GM23338 (cell line): ENCODE results near the gene CCDC184. TPM values are rescaled to one million over a fixed set of nuclear protein-coding genes. Genes with fewer than 3 reads are reported as not detected.
A peak's percentile ranks its signal among the peaks of the same experiment; 100 is the strongest.

Experiments
- ATAC-seq: fragments of 200-7000 bp; cut with Tn5 transposase; 3 replicates; pipeline ENCODE4 v1.9.1; 2020
- DNase-seq: peaks from one replicate; pipeline ENCODE4 v3.0.0-alpha.2; 2015; ENCODE audit warnings: low spot score
- H2AFZ ChIP-seq: fragments of 200-600 bp; sonication (generic); 2 replicates; pipeline ENCODE4 v1.8.0; 2016; ENCODE audit warnings: antibody characterized with exemption, mild to moderate bottlenecking, moderate library complexity
- H3F3A ChIP-seq: fragments of 200-600 bp; sonication (generic); replicated peaks from 2 replicates; pipeline ENCODE4 v1.8.0; 2017; ENCODE audit warnings: antibody characterized with exemption, mixed run types, low read depth
- H3K27ac ChIP-seq: fragments of 200-600 bp; sonication (generic); 2 replicates; pipeline ENCODE4 v1.6.1; 2016; ENCODE audit warnings: low read depth
- H3K27me3 ChIP-seq: fragments of 200-600 bp; sonication (generic); 2 replicates; pipeline ENCODE4 v1.8.0; 2016; ENCODE audit warnings: mild to moderate bottlenecking, mixed run types, moderate library complexity; ENCODE audit not compliant: insufficient read depth
- H3K36me3 ChIP-seq: fragments of 200-600 bp; sonication (generic); 2 replicates; pipeline ENCODE4 v1.8.0; 2016; ENCODE audit warnings: mild to moderate bottlenecking; ENCODE audit not compliant: insufficient read depth
- H3K4me1 ChIP-seq: fragments of 200-600 bp; sonication (generic); 2 replicates; pipeline ENCODE4 v1.8.0; 2016; ENCODE audit warnings: mild to moderate bottlenecking, moderate library complexity; ENCODE audit not compliant: insufficient read depth
- H3K4me2 ChIP-seq: fragments of 200-600 bp; sonication (generic); 2 replicates; pipeline ENCODE4 v1.7.1; 2017; ENCODE audit warnings: mixed run types
- H3K4me3 ChIP-seq: fragments of 200-600 bp; sonication (generic); 2 replicates; pipeline ENCODE4 v1.6.1; 2016; ENCODE audit warnings: mixed run types
- H3K79me2 ChIP-seq: fragments of 200-600 bp; sonication (generic); replicated peaks from 2 replicates; pipeline ENCODE4 v1.8.0; 2017; ENCODE audit warnings: mild to moderate bottlenecking; ENCODE audit not compliant: insufficient read depth
- H3K9me2 ChIP-seq: fragments of 200-600 bp; sonication (generic); 2 replicates; pipeline ENCODE4 v1.8.0; 2017; ENCODE audit not compliant: insufficient read depth
- H4K20me1 ChIP-seq: fragments of 200-600 bp; sonication (generic); replicated peaks from 2 replicates; pipeline ENCODE4 v1.8.0; 2017; ENCODE audit warnings: mild to moderate bottlenecking; ENCODE audit not compliant: insufficient read depth
- H3K27ac Mint-ChIP-seq: 2 replicates; pipeline ENCODE4 v1.8.0; 2020; ENCODE audit warnings: inconsistent platforms, mild to moderate bottlenecking, moderate library complexity, mixed read lengths
- H3K27me3 Mint-ChIP-seq: 3 replicates; pipeline ENCODE4 v1.8.0; 2022; ENCODE audit warnings: low read depth, mild to moderate bottlenecking, moderate library complexity, mixed read lengths, inconsistent platforms; ENCODE audit not compliant: insufficient read depth, poor library complexity
- H3K36me3 Mint-ChIP-seq: 3 replicates; pipeline ENCODE4 v1.8.0; 2021; ENCODE audit warnings: low read depth, mild to moderate bottlenecking, inconsistent platforms, moderate library complexity, mixed read lengths
- H3K4me1 Mint-ChIP-seq: 3 replicates; pipeline ENCODE4 v1.8.0; 2020; ENCODE audit warnings: mild to moderate bottlenecking, inconsistent platforms, mixed read lengths
- H3K4me3 Mint-ChIP-seq: 3 replicates; pipeline ENCODE4 v1.8.0; 2021; ENCODE audit warnings: moderate library complexity, mild to moderate bottlenecking, inconsistent platforms, mixed read lengths
- H3K9me3 Mint-ChIP-seq: 3 replicates; pipeline ENCODE4 v1.8.0; 2020; ENCODE audit warnings: moderate library complexity, mild to moderate bottlenecking, inconsistent platforms, mixed read lengths
- CREB1 ChIP-seq: fragments of 250-450 bp; sonication (Bioruptor Pico); IDR thresholded peaks from 2 replicates; pipeline ENCODE4 v1.5.0; 2020; ENCODE audit warnings: low read depth, mild to moderate bottlenecking, moderate library complexity
- EZH2 ChIP-seq: fragments of 200-600 bp; sonication (generic); IDR thresholded peaks from one replicate; pipeline ENCODE4 v1.8.0; 2017; ENCODE audit warnings: antibody characterized with exemption, mild to moderate bottlenecking, low read depth; ENCODE audit not compliant: unreplicated experiment
- EZH2phosphoT487 ChIP-seq: fragments of 200-600 bp; sonication (generic); IDR thresholded peaks from one replicate; pipeline ENCODE4 v1.8.1; 2018; ENCODE audit warnings: antibody characterized with exemption; ENCODE audit not compliant: unreplicated experiment
- JUNB ChIP-seq: IDR thresholded peaks from one replicate; pipeline ENCODE4 v1.6.1; 2016; ENCODE audit warnings: antibody characterized with exemption; ENCODE audit not compliant: unreplicated experiment
- NANOG ChIP-seq: IDR thresholded peaks from 2 replicates; pipeline ENCODE4 v1.6.1; 2016; ENCODE audit warnings: antibody characterized with exemption, borderline replicate concordance
- POLR2AphosphoS5 ChIP-seq: IDR thresholded peaks from 2 replicates; pipeline ENCODE4 v1.6.1; 2016; ENCODE audit warnings: antibody characterized with exemption, low read depth
- ZNF114 ChIP-seq: fragments of 250-450 bp; sonication (Bioruptor Pico); IDR thresholded peaks from 2 replicates; pipeline ENCODE4 v1.5.0; 2020; ENCODE audit warnings: mild to moderate bottlenecking, moderate library complexity
- ZNF331 ChIP-seq: fragments of 250-450 bp; sonication (Bioruptor Pico); IDR thresholded peaks from 2 replicates; pipeline ENCODE4 v1.5.0; 2020; ENCODE audit warnings: low read depth, mild to moderate bottlenecking, moderate library complexity
- polyA plus RNA-seq: library from polyadenylated mRNA; unstranded; fragments of >200 nt; fragmentation: Nextera tagmentation; extraction: Ambion mirVana; gene quantifications from 2 replicates; pipeline ENCODE4 v1.2.1, GENCODE V29; 2016
- total RNA-seq: library from RNA; depleted of rRNA; stranded (reverse); fragments of >200 nt; shearing (Covaris generic); gene quantifications from 2 replicates; pipeline ENCODE4 v1.2.3, GENCODE V29; 2014
- TF ChIP-seq, protein P1 (sequence below), 2 experiments: fragments of 200-600 bp in 1 of 2; sonication (generic) in 1 of 2; conservative IDR thresholded peaks; 2 replicates each; pipeline versions ENCODE4 v1.5.1 to v1.6.1; 2016 to 2017; ENCODE audit warnings: antibody characterized with exemption in 2 of 2, low read depth in 2 of 2, mild to moderate bottlenecking in 2 of 2, moderate library complexity in 1 of 2
- TF ChIP-seq, protein P2 (sequence below): IDR thresholded peaks from 2 replicates; pipeline ENCODE4 v1.6.1; 2016; ENCODE audit warnings: antibody characterized with exemption
- TF ChIP-seq, protein P3 (sequence below): fragments of 250-450 bp; sonication (Bioruptor Pico); IDR thresholded peaks from 2 replicates; pipeline ENCODE4 v1.5.0; 2020; ENCODE audit warnings: mild to moderate bottlenecking, moderate library complexity

CCDC184 gene
- total and polyA plus RNA-seq, 2 experiments from 2014 or later, result 1.8 to 2.8 TPM

DNA sequence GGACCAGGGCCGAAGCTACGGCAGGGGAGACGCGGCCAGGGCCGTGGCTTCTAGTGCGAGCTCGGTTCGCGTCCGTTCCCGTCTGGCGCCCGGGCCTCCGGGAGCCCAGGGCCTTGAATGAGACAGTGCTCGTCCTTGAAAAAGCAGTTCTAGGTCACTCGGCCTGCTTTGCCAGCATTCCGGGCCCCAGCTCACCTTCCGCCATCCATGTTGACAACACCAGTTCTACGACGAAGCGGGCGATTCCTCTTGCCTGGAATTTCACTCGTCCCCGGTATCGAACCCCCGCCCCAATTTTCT, 15.2 kb downstream of the CCDC184 start (continued):
- no peak for TF ChIP-seq POLR2AphosphoS5

DNA sequence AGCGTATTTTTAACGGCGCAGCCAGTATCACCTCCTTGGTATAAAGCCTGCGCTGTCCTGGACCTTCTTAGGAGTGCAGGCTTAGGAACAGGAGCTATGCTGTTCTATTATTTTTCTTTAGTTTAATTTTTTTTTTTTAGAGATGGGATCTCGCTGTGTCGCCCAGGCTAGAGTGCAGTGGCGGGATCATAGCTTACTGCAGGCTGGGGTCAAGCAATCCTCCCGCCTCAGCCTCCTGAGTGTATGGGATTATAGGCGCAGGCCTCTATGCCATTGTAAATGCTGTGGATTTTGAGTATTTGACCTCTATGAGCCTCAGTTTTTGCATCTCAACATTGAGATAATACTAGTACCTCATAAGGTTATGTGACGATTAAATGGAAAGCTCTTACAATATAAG, 15.5 kb downstream of the CCDC184 start:
- Histone ChIP-seq H3K27me3 (peaks cover 69% of the 10 kb centered on the region), H3F3A (no peaks in the 10 kb centered on the region), H3K4me2 (peak overlapping the region; percentile 80), H3K9me2 (no peaks in the 10 kb centered on the region), H4K20me1 (no peaks in the 10 kb centered on the region), H2AFZ (peak overlapping the region; percentile 53), H3K4me3 (peak overlapping the region; percentile 63), H3K79me2 (no peaks in the 10 kb centered on the region), H3K4me1 (peaks cover 8% of the 10 kb centered on the region), H3K27ac (0 out of 2 replicates have a peak overlapping the region, but pooled peaks have one; percentile 78), H3K36me3 (no peaks in the 10 kb centered on the region)
- no peak for DNase-seq
- TF ChIP-seq EZH2phosphoT487 (no peak), ZNF331 (CRISPR knock-in tag) (no peak), NANOG (no peak), EZH2 (peak; percentile 7)
- no peak for ATAC-seq
- peaks cover 18% of the 10 kb centered on the region for H3K36me3 Mint-ChIP-seq
- H3K27ac Mint-ChIP-seq, result no peak overlapping the region
- peak overlapping the region; percentile 79 for H3K4me3 Mint-ChIP-seq
- H3K9me3 Mint-ChIP-seq, result peaks cover 21% of the 10 kb centered on the region
- H3K4me1 Mint-ChIP-seq, result peaks cover 10% of the 10 kb centered on the region; the same call in 2 of the 3 replicates
- peaks cover 49% of the 10 kb centered on the region for H3K27me3 Mint-ChIP-seq

DNA sequence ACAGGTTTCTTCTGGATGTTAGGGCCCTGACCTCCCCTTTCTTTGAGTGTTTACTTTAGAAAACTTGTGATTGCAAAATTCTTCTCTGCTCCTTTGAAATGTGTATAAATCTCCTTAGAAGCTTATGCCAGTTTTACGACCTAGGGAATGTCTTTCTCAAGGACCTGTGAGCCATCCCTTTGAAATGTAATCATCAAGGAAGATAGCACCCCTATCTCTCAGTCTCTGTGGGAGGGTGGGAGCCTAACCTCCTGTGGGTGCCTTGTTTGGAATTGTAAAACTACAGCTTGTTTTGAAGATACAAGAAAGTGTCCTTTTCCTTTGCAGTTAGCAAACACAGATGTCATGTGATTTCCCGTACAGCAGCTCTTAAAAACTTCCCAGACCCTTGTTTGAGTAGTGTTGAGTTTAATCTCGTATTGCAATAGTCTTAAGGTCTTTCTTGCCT, 16.4 kb downstream of the CCDC184 start:
- H3K27ac Mint-ChIP-seq, result no peak overlapping the region
- Histone ChIP-seq H4K20me1 (no peaks in the 10 kb centered on the region), H3K4me3 (no peak overlapping the region), H3K27ac (no peak overlapping the region), H3K36me3 (no peaks in the 10 kb centered on the region), H3F3A (no peaks in the 10 kb centered on the region), H3K27me3 (peaks cover 66% of the 10 kb centered on the region), H2AFZ (no peak overlapping the region), H3K4me1 (peaks cover 8% of the 10 kb centered on the region), H3K4me2 (no peak overlapping the region), H3K9me2 (no peaks in the 10 kb centered on the region), H3K79me2 (no peaks in the 10 kb centered on the region)
- H3K4me1 Mint-ChIP-seq, result peaks cover 10% of the 10 kb centered on the region; the same call in 2 of the 3 replicates
- peaks cover 30% of the 10 kb centered on the region for H3K9me3 Mint-ChIP-seq
- H3K4me3 Mint-ChIP-seq, result peak overlapping the region; percentile 79; the same call in 2 of the 3 replicates
- DNase-seq (peak; percentile 21), ATAC-seq (no peak)
- peaks cover 49% of the 10 kb centered on the region for H3K27me3 Mint-ChIP-seq
- peaks cover 25% of the 10 kb centered on the region for H3K36me3 Mint-ChIP-seq
- TF ChIP-seq POLR2AphosphoS5 (no peak), JUNB (no peak), EZH2 (no peak), ZNF331 (CRISPR knock-in tag) (no peak), CREB1 (no peak), ZNF114 (CRISPR knock-in tag) (no peak), EZH2phosphoT487 (no peak), NANOG (no peak)
- TF ChIP-seq, protein P1, sequence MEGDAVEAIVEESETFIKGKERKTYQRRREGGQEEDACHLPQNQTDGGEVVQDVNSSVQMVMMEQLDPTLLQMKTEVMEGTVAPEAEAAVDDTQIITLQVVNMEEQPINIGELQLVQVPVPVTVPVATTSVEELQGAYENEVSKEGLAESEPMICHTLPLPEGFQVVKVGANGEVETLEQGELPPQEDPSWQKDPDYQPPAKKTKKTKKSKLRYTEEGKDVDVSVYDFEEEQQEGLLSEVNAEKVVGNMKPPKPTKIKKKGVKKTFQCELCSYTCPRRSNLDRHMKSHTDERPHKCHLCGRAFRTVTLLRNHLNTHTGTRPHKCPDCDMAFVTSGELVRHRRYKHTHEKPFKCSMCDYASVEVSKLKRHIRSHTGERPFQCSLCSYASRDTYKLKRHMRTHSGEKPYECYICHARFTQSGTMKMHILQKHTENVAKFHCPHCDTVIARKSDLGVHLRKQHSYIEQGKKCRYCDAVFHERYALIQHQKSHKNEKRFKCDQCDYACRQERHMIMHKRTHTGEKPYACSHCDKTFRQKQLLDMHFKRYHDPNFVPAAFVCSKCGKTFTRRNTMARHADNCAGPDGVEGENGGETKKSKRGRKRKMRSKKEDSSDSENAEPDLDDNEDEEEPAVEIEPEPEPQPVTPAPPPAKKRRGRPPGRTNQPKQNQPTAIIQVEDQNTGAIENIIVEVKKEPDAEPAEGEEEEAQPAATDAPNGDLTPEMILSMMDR (conservative IDR thresholded peaks at IDR 0.05; ENCODE audit: low read depth in 2 of 2), result no peak
- TF ChIP-seq, protein P2, sequence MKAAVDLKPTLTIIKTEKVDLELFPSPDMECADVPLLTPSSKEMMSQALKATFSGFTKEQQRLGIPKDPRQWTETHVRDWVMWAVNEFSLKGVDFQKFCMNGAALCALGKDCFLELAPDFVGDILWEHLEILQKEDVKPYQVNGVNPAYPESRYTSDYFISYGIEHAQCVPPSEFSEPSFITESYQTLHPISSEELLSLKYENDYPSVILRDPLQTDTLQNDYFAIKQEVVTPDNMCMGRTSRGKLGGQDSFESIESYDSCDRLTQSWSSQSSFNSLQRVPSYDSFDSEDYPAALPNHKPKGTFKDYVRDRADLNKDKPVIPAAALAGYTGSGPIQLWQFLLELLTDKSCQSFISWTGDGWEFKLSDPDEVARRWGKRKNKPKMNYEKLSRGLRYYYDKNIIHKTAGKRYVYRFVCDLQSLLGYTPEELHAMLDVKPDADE, result no peak
- TF ChIP-seq, protein P3, sequence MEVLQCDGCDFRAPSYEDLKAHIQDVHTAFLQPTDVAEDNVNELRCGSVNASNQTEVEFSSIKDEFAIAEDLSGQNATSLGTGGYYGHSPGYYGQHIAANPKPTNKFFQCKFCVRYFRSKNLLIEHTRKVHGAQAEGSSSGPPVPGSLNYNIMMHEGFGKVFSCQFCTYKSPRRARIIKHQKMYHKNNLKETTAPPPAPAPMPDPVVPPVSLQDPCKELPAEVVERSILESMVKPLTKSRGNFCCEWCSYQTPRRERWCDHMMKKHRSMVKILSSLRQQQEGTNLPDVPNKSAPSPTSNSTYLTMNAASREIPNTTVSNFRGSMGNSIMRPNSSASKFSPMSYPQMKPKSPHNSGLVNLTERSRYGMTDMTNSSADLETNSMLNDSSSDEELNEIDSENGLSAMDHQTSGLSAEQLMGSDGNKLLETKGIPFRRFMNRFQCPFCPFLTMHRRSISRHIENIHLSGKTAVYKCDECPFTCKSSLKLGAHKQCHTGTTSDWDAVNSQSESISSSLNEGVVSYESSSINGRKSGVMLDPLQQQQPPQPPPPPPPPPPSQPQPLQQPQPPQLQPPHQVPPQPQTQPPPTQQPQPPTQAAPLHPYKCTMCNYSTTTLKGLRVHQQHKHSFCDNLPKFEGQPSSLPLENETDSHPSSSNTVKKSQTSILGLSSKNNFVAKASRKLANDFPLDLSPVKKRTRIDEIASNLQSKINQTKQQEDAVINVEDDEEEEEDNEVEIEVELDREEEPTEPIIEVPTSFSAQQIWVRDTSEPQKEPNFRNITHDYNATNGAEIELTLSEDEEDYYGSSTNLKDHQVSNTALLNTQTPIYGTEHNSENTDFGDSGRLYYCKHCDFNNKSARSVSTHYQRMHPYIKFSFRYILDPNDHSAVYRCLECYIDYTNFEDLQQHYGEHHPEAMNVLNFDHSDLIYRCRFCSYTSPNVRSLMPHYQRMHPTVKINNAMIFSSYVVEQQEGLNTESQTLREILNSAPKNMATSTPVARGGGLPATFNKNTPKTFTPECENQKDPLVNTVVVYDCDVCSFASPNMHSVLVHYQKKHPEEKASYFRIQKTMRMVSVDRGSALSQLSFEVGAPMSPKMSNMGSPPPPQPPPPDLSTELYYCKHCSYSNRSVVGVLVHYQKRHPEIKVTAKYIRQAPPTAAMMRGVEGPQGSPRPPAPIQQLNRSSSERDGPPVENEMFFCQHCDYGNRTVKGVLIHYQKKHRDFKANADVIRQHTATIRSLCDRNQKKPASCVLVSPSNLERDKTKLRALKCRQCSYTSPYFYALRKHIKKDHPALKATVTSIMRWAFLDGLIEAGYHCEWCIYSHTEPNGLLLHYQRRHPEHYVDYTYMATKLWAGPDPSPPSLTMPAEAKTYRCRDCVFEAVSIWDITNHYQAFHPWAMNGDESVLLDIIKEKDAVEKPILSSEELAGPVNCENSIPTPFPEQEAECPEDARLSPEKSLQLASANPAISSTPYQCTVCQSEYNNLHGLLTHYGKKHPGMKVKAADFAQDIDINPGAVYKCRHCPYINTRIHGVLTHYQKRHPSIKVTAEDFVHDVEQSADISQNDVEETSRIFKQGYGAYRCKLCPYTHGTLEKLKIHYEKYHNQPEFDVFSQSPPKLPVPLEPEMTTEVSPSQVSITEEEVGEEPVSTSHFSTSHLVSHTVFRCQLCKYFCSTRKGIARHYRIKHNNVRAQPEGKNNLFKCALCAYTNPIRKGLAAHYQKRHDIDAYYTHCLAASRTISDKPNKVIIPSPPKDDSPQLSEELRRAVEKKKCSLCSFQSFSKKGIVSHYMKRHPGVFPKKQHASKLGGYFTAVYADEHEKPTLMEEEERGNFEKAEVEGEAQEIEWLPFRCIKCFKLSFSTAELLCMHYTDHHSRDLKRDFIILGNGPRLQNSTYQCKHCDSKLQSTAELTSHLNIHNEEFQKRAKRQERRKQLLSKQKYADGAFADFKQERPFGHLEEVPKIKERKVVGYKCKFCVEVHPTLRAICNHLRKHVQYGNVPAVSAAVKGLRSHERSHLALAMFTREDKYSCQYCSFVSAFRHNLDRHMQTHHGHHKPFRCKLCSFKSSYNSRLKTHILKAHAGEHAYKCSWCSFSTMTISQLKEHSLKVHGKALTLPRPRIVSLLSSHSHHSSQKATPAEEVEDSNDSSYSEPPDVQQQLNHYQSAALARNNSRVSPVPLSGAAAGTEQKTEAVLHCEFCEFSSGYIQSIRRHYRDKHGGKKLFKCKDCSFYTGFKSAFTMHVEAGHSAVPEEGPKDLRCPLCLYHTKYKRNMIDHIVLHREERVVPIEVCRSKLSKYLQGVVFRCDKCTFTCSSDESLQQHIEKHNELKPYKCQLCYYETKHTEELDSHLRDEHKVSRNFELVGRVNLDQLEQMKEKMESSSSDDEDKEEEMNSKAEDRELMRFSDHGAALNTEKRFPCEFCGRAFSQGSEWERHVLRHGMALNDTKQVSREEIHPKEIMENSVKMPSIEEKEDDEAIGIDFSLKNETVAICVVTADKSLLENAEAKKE, result no peak
